GM12878 (cell line): ENCODE results near the gene MRPL32.

Source experiments
- ATF7 ChIP-seq: fragments of 450-650 bp; IDR thresholded peaks from 2 replicates; pipeline ENCODE4 v1.6.1; 2016; ENCODE audit warnings: low read depth, mild to moderate bottlenecking
- CBFB ChIP-seq: IDR thresholded peaks from 2 replicates; pipeline ENCODE4 v1.6.1; 2016; ENCODE audit warnings: antibody characterized with exemption, low read depth
- MTA3 ChIP-seq: IDR thresholded peaks from 2 replicates; pipeline ENCODE4 v1.6.1; 2012; ENCODE audit warnings: low read length, inconsistent platforms, borderline replicate concordance
- NRF1 ChIP-seq: conservative IDR thresholded peaks from 2 replicates; pipeline ENCODE4 v1.6.1; 2011; ENCODE audit warnings: mild to moderate bottlenecking, low read depth, low read length, improper control_type of control experiment
- POLR2A ChIP-seq: IDR thresholded peaks from 2 replicates; pipeline ENCODE4 v1.6.1; 2011; ENCODE audit warnings: low read depth, mild to moderate bottlenecking, low read length
- RELA ChIP-seq: fragments of 450-650 bp; IDR thresholded peaks from 2 replicates; pipeline ENCODE4 v1.8.0; 2014; ENCODE audit warnings: borderline replicate concordance; ENCODE audit not compliant: partially characterized antibody
- SPI1 ChIP-seq: IDR thresholded peaks from 2 replicates; pipeline ENCODE4 v1.6.1; 2011; ENCODE audit warnings: low read depth, mild to moderate bottlenecking, low read length, moderate library complexity, borderline replicate concordance; ENCODE audit not compliant: insufficient read depth
- ZSCAN29 ChIP-seq: fragments of 450-650 bp; IDR thresholded peaks from 2 replicates; pipeline ENCODE4 v1.6.1; 2017; ENCODE audit warnings: mild to moderate bottlenecking, moderate library complexity
- TF ChIP-seq, protein P1 (sequence below), 3 experiments: IDR thresholded peaks in 2 of 3; conservative IDR thresholded peaks in 1 of 3; 2 replicates each; pipeline ENCODE4 v1.5.1; 2011; ENCODE audit warnings: low read depth in 3 of 3, low read length in 3 of 3, mild to moderate bottlenecking in 3 of 3, control low read depth in 2 of 3, moderate library complexity in 2 of 3, inconsistent platforms in 1 of 3, mixed read lengths in 1 of 3; ENCODE audit not compliant: control insufficient read depth in 2 of 3, insufficient read depth in 1 of 3; ENCODE audit errors: extremely low read depth in 1 of 3
- TF ChIP-seq, protein P2 (sequence below): IDR thresholded peaks from 2 replicates; pipeline ENCODE4 v1.6.1; 2011; ENCODE audit warnings: low read depth, mild to moderate bottlenecking, low read length, moderate library complexity, borderline replicate concordance; ENCODE audit errors: extremely low read depth
- TF ChIP-seq, protein P3 (sequence below): IDR thresholded peaks from 2 replicates; pipeline ENCODE4 v1.6.1; 2011; ENCODE audit warnings: borderline replicate concordance, low read depth, mild to moderate bottlenecking, moderate library complexity, mixed read lengths, low read length; ENCODE audit not compliant: insufficient read depth; ENCODE audit errors: extremely low read length
- TF ChIP-seq, protein P4 (sequence below): fragments of 450-650 bp; conservative IDR thresholded peaks from 2 replicates; pipeline ENCODE4 v1.6.1; 2017; ENCODE audit warnings: mild to moderate bottlenecking, moderate library complexity
- TF ChIP-seq, protein P5 (sequence below): fragments of 450-650 bp; IDR thresholded peaks from 2 replicates; pipeline ENCODE4 v1.6.1; 2017; ENCODE audit warnings: mild to moderate bottlenecking
- TF ChIP-seq, protein P6 (sequence below): IDR thresholded peaks from 2 replicates; pipeline ENCODE4 v1.6.1; 2012; ENCODE audit warnings: low read length, inconsistent platforms

DNA sequence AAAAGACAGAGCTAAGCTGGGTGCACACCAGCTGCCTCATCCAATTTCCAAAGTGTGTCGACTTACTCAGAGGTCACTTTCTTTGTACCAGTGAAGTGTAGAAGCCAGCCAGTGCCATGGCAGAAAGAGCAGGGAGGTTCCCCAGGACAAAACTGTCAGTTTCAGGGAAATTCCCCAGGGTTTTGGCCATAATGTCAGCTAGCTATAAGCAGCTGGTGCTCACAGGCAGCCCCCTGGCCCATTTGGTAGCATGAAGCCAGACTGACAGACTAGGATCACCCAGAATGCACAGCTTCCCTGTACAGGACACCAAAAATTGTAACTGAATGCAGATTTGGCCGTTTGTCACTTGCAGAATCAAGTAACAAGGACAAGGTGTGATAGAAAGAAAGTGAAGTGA lies 28.6 kb downstream of the MRPL32 start:
- TF ChIP-seq, protein P1, sequence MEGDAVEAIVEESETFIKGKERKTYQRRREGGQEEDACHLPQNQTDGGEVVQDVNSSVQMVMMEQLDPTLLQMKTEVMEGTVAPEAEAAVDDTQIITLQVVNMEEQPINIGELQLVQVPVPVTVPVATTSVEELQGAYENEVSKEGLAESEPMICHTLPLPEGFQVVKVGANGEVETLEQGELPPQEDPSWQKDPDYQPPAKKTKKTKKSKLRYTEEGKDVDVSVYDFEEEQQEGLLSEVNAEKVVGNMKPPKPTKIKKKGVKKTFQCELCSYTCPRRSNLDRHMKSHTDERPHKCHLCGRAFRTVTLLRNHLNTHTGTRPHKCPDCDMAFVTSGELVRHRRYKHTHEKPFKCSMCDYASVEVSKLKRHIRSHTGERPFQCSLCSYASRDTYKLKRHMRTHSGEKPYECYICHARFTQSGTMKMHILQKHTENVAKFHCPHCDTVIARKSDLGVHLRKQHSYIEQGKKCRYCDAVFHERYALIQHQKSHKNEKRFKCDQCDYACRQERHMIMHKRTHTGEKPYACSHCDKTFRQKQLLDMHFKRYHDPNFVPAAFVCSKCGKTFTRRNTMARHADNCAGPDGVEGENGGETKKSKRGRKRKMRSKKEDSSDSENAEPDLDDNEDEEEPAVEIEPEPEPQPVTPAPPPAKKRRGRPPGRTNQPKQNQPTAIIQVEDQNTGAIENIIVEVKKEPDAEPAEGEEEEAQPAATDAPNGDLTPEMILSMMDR (IDR thresholded peaks at IDR 0.05 in 2 of 3, conservative IDR thresholded peaks at IDR 0.05 in 1 of 3; ENCODE audit: control insufficient read depth in 2 of 3, extremely low read depth in 1 of 3, insufficient read depth in 1 of 3, low read depth in 3 of 3, low read length in 3 of 3) = no peak
- TF ChIP-seq, protein P2, sequence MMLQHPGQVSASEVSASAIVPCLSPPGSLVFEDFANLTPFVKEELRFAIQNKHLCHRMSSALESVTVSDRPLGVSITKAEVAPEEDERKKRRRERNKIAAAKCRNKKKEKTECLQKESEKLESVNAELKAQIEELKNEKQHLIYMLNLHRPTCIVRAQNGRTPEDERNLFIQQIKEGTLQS = no peak
- TF ChIP-seq, protein P3, sequence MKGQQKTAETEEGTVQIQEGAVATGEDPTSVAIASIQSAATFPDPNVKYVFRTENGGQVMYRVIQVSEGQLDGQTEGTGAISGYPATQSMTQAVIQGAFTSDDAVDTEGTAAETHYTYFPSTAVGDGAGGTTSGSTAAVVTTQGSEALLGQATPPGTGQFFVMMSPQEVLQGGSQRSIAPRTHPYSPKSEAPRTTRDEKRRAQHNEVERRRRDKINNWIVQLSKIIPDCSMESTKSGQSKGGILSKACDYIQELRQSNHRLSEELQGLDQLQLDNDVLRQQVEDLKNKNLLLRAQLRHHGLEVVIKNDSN = no peak
- TF ChIP-seq, protein P4, sequence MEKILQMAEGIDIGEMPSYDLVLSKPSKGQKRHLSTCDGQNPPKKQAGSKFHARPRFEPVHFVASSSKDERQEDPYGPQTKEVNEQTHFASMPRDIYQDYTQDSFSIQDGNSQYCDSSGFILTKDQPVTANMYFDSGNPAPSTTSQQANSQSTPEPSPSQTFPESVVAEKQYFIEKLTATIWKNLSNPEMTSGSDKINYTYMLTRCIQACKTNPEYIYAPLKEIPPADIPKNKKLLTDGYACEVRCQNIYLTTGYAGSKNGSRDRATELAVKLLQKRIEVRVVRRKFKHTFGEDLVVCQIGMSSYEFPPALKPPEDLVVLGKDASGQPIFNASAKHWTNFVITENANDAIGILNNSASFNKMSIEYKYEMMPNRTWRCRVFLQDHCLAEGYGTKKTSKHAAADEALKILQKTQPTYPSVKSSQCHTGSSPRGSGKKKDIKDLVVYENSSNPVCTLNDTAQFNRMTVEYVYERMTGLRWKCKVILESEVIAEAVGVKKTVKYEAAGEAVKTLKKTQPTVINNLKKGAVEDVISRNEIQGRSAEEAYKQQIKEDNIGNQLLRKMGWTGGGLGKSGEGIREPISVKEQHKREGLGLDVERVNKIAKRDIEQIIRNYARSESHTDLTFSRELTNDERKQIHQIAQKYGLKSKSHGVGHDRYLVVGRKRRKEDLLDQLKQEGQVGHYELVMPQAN = no peak
- no peak for TF ChIP-seq POLR2A
- TF ChIP-seq, protein P5, sequence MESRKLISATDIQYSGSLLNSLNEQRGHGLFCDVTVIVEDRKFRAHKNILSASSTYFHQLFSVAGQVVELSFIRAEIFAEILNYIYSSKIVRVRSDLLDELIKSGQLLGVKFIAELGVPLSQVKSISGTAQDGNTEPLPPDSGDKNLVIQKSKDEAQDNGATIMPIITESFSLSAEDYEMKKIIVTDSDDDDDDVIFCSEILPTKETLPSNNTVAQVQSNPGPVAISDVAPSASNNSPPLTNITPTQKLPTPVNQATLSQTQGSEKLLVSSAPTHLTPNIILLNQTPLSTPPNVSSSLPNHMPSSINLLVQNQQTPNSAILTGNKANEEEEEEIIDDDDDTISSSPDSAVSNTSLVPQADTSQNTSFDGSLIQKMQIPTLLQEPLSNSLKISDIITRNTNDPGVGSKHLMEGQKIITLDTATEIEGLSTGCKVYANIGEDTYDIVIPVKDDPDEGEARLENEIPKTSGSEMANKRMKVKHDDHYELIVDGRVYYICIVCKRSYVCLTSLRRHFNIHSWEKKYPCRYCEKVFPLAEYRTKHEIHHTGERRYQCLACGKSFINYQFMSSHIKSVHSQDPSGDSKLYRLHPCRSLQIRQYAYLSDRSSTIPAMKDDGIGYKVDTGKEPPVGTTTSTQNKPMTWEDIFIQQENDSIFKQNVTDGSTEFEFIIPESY = no peak
- TF ChIP-seq MTA3 = no peak
- no peak for TF ChIP-seq ZSCAN29
- TF ChIP-seq SPI1 = no peak
- no peak for TF ChIP-seq NRF1
- TF ChIP-seq RELA = no peak
- TF ChIP-seq, protein P6, sequence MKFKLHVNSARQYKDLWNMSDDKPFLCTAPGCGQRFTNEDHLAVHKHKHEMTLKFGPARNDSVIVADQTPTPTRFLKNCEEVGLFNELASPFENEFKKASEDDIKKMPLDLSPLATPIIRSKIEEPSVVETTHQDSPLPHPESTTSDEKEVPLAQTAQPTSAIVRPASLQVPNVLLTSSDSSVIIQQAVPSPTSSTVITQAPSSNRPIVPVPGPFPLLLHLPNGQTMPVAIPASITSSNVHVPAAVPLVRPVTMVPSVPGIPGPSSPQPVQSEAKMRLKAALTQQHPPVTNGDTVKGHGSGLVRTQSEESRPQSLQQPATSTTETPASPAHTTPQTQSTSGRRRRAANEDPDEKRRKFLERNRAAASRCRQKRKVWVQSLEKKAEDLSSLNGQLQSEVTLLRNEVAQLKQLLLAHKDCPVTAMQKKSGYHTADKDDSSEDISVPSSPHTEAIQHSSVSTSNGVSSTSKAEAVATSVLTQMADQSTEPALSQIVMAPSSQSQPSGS = no peak
- TF ChIP-seq ATF7 = no peak
- no peak for TF ChIP-seq CBFB
